Activated naive CD4-positive, alpha-beta T cell (primary cell): Measurements from ENCODE around the gene IFTAP.
"Not testable (repeated sequence)": the region's sequence is repeated elsewhere in the genome, so short reads cannot be mapped to it uniquely, and the experiment has no call there.

Experiments used
- DNase-seq, 4 experiments: peaks; one replicate each; lab custom pipeline; 2025; lab: John Stamatoyannopoulos, UW

Gene IFTAP

DNA sequence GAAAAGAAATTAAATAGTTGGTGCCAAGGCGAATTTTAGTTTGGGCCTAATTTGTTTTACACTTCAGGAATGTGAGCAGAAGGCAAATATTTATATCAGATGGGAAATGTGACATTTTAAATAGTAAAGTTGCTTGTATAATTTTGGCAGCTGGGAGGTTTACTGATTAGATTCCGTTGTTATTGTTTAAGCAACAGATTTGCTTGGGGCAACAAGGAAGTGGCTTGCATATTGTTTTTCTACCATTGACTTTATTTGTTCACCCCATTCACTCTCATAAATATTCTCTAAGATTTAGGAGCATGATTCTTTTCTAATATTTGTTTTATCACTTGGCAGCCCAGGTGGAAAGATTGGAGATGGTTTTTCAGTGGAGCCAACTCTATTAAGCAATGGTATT, 44.3 kb downstream of the IFTAP start:
- no peak for DNase-seq

DNA sequence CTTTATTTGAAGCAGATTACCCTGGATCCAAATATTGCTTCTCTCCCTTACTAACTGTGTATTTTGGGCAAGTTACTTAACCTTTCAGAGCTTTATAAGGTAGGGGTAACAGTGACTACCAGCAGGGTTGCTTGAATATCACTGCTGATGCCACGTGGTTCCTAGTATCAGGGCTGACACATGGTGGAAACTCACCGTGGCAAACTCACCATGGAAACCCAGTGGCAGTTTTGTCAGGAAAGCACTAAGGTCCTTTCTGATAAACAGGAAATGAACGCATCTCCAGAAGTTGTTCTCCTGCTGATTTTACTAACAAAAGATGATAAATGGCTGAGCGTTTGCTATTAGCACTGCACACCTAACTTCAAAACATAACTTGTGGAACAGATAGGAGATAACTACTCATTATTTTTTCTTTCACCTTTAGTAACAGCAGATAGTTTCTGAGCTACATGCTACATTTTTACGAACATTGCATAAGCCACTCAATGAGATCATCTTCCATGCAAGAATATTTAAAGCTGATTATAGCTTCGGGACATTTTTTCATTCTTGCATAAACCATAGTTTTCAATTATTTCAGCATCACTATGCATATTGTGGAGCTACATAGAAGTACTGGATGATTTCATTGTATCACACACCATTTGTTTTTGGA, 63.4 kb downstream of the IFTAP start:
- no peak for DNase-seq

- not testable (repeated sequence) for DNase-seq
Measured at GRCh38 chr11:36661359-36661758, 67.1 kb downstream of the IFTAP start.

- no peak for DNase-seq
Measured at GRCh38 chr11:36672815-36673450, 78.6 kb downstream of the IFTAP start.

DNA sequence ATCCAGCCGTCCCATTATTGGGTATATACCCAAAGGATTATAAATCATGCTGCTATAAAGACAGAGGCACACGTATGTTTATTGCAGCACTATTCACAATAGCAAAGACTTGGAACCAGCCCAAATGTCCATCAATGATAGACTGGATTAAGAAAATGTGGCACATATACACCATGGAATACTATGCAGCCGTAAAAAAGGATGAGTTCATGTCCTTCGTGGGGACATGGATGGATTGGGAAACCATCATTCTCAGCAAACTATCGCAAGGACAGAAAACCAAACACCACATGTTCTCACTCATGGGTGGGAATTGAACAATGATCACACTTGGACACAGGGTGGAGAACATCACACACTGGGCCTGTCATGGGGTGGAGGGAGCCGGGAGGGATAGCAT, 85.2 kb downstream of the IFTAP start:
- DNase-seq: not testable (repeated sequence)

GRCh38 chr11:36683818-36684217, 89.5 kb downstream of the IFTAP start:
- no peak for DNase-seq

- DNase-seq: no peak
Measured at GRCh38 chr11:36684840-36685801, 90.8 kb downstream of the IFTAP start.

- DNase-seq: no peak
Measured at GRCh38 chr11:36688132-36688531, 93.8 kb downstream of the IFTAP start.

GRCh38 chr11:36688571-36689291, 94.4 kb downstream of the IFTAP start:
- no peak for DNase-seq

DNA sequence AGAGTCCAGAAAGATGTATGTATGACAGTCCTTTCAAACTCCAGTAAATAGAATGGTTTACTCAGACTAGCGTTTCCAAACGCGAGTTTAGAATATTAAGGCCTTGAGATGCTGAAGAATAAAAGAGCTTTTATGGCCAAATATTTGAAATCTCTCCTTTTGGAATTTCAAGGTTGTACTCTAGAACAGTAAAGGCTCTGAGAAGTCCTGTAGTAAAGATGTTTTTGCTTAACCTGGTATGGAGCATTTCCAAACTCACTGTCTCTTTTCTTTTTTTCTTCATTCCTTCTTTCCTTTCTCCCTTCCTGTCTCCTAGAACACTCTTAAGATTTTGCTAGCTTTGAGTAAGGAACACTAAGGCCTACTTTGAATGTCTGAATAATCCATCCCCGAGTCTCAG, 95.1 kb downstream of the IFTAP start:
- DNase-seq: no peak

DNA sequence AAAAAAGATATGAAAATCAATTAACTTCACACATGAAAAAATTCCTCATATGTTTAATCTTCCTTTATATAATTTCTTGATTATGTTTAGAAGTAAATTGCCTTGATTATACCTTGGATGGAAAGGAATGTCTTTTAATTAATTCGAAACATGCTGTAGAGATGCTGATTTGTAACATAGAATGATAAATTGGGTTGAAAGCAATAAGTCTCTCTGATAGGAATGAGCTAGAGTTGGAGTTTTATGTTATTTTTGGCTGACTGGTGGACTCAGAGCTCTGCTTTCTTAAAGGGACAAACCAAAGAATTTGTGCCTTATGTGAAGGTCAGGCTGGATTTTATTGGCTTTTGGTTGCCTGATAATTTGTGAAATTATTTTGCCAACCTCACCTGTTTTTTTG, 98.4 kb downstream of the IFTAP start:
- no peak for DNase-seq

- DNase-seq: no peak
Measured at GRCh38 chr11:36693139-36693843, 99.0 kb downstream of the IFTAP start.

- no peak for DNase-seq
Measured at GRCh38 chr11:36695111-36695510, 100.8 kb downstream of the IFTAP start.

DNA sequence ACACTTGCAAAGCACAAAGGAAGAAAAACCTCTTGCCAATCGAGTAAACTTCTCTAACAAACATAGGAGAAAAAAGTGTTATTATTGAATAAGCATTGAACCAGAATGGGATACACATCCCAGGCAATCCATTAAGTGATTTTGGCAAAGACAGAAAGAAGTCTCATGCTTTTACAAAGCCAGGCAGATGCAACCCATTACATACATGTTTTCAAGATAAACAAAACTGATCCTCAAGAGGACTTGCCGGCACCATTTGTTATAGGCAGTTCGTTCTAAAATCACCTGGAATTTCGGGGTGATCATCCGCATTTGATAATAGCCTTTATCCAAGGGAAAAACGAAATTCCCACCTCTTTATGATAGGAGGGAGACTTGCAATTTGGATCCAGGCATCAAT, 101.3 kb downstream of the IFTAP start:
- no peak for DNase-seq

DNA sequence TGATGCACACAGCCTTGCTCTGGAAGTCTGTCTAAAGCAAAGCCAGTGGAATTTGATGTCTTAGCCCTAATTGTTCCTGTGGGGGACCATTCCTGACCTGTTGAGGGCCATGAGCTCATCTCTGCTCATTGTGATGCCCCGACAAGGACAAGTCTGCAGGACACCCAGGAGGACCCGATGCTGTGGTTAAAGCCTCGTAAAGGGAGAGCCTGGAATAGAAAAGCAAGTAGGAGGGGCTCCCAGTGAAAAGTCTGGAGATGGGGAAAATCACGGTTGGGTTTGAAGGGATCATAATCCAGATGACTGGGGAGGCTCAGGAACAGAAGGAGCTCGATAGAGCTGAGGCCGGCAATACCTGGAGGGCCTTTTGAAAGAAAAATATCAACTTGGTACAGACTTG, 102.2 kb downstream of the IFTAP start:
- DNase-seq: no peak

GRCh38 chr11:36699271-36699670, 105.0 kb downstream of the IFTAP start:
- DNase-seq: no peak

DNA sequence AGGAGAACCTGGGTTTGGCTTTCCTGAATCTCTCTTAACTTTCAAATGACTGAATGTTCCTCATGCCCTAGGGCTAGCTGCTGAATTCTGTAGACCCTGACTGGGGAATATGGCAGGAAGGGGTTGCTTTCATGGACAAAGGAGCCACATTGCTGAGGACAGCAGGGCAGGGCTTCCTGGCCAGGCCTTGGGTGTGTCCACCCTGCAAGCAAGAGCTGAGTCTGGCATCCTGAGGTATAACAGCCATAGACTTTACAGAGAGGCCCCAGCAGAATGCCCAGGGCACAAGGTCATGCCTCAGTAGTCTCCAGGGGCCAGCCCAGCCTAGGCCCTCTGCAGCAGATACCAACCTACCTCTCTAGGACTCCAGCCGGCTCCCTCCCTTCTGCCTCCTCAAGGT, 105.9 kb downstream of the IFTAP start:
- no peak for DNase-seq

- DNase-seq: no peak
Measured at GRCh38 chr11:36702330-36703054, 108.2 kb downstream of the IFTAP start.

DNA sequence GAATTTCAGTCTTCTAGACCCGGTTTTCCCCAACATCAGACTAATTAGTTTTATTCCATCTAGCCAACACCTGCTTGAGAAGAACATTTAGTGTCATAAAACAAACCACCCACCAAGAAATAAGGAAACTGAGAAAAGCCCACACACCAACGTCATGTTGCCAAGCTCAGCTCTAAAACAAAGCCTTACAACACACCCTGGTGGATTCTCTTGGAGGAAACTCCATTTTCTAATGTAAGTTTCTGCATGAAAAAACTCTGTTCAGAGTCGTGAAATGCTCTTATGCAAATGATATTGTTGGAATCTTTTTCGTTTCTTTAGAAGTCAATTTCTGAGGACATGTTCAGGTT, 108.7 kb downstream of the IFTAP start:
- DNase-seq: no peak
